HepG2 (cell line): Measurements from ENCODE around the gene MSI2. TPM values are rescaled to one million over a fixed set of nuclear protein-coding genes. Genes with fewer than 3 reads are reported as not detected.

ENCODE experiments used
- ARHGAP35 ChIP-seq: sonication (generic); formaldehyde crosslinking; IDR thresholded peaks from 2 replicates; pipeline ENCODE4 v1.9.0; 2022; ENCODE audit warnings: mild to moderate bottlenecking, inconsistent platforms, moderate library complexity, missing genetic modification reagents, borderline replicate concordance
- ASH2L ChIP-seq: fragments of 300-600, 200-600 bp; sonication (generic); IDR thresholded peaks from 2 replicates; pipeline ENCODE4 v1.7.0; 2017; ENCODE audit warnings: low read depth, mild to moderate bottlenecking, moderate library complexity, mixed read lengths, low read length; ENCODE audit not compliant: insufficient read length
- ATF4 ChIP-seq, 2 experiments: fragments of 450-650 bp in 1 of 2; sonication (generic) in 1 of 2; formaldehyde crosslinking; IDR thresholded peaks; 2 replicates each; pipeline versions ENCODE4 v1.5.0 to v1.8.0; 2020 to 2022; ENCODE audit warnings: mild to moderate bottlenecking in 1 of 2, missing genetic modification reagents in 1 of 2
- BRCA1 ChIP-seq: sonication (generic); formaldehyde crosslinking; IDR thresholded peaks from 2 replicates; pipeline ENCODE4 v1.4.0; 2020; ENCODE audit warnings: missing genetic modification reagents
- EP300 ChIP-seq, 3 experiments: sonication (generic) in 1 of 3; formaldehyde crosslinking in 1 of 3; IDR thresholded peaks; 2 replicates each; pipeline versions ENCODE4 v1.5.1 to v1.6.1; 2011 to 2020; ENCODE audit warnings: low read depth in 2 of 3, low read length in 2 of 3, borderline replicate concordance in 1 of 3, improper control_type of control experiment in 1 of 3, mild to moderate bottlenecking in 1 of 3, missing genetic modification reagents in 1 of 3, moderate library complexity in 1 of 3
- FOXA1 ChIP-seq, 2 experiments: fragments of 450-650 bp in 1 of 2; sonication (generic) in 1 of 2; formaldehyde crosslinking in 1 of 2; IDR thresholded peaks; 2 replicates each; pipeline versions ENCODE4 v1.4.0 to v1.6.1; 2016 to 2020; ENCODE audit warnings: missing genetic modification reagents in 1 of 2
- HES4 ChIP-seq: sonication (generic); formaldehyde crosslinking; IDR thresholded peaks from 2 replicates; pipeline ENCODE4 v1.9.0; 2021; ENCODE audit warnings: mild to moderate bottlenecking, missing genetic modification reagents, borderline replicate concordance
- HOMEZ ChIP-seq: IDR thresholded peaks from 2 replicates; pipeline ENCODE4 v1.6.1; 2016; ENCODE audit warnings: low read depth
- MBD4 ChIP-seq: IDR thresholded peaks from 2 replicates; pipeline ENCODE4 v1.6.1; 2012; ENCODE audit warnings: low read length, inconsistent platforms, borderline replicate concordance
- MIER2 ChIP-seq: IDR thresholded peaks from 2 replicates; pipeline ENCODE4 v1.6.1; 2016; ENCODE audit warnings: missing biosample characterization, missing genetic modification reagents
- REPIN1 ChIP-seq: sonication (generic); formaldehyde crosslinking; IDR thresholded peaks from 2 replicates; pipeline ENCODE4 v1.8.0; 2022; ENCODE audit warnings: missing genetic modification reagents, low read depth, mild to moderate bottlenecking, borderline replicate concordance
- TAF1 ChIP-seq: sonication (generic); formaldehyde crosslinking; IDR thresholded peaks from 2 replicates; pipeline ENCODE4 v1.4.0; 2020; ENCODE audit warnings: missing genetic modification reagents
- U2AF1 ChIP-seq: fragments of 200-400 bp; formaldehyde crosslinking; optimal IDR thresholded peaks from 2 replicates; pipeline ENCODE3; 2017; ENCODE audit warnings: mild to moderate bottlenecking, low read depth, low read length
- ZBTB7B ChIP-seq: sonication (generic); formaldehyde crosslinking; IDR thresholded peaks from 2 replicates; pipeline ENCODE4 v1.4.0; 2020; ENCODE audit warnings: missing genetic modification reagents
- ZNF136 ChIP-seq: sonication (generic); formaldehyde crosslinking; IDR thresholded peaks from 2 replicates; pipeline ENCODE4 v1.8.1; 2022; ENCODE audit warnings: low read depth, mild to moderate bottlenecking, moderate library complexity, missing genetic modification reagents
- ZNF678 ChIP-seq: sonication (generic); formaldehyde crosslinking; IDR thresholded peaks from 2 replicates; pipeline ENCODE4 v1.4.0; 2020; ENCODE audit warnings: mild to moderate bottlenecking, missing genetic modification reagents
- ZNF709 ChIP-seq: sonication (generic); formaldehyde crosslinking; IDR thresholded peaks from 2 replicates; pipeline ENCODE4 v1.5.0; 2020; ENCODE audit warnings: mild to moderate bottlenecking, missing genetic modification reagents
- ZNF776 ChIP-seq: sonication (generic); formaldehyde crosslinking; IDR thresholded peaks from 2 replicates; pipeline ENCODE4 v1.4.0; 2020; ENCODE audit warnings: mild to moderate bottlenecking, missing genetic modification reagents
- polyA plus RNA-seq, 8 experiments: library from polyadenylated mRNA; depleted of rRNA in 3 of 8; stranded (reverse) in 7 of 8; unstranded in 1 of 8; fragments of >200 nt; fragmentation: Illumina TruSeq in 4 of 8; extraction: Trizol in 4 of 8; gene quantifications; 2 replicates each; pipeline versions ENCODE4 v1.2.1 to v1.2.3, GENCODE V29; 2011 to 2016; ENCODE audit warnings: low read depth in 4 of 8, missing spikeins in 1 of 8, mixed read lengths in 1 of 8; ENCODE audit not compliant: insufficient read depth in 1 of 8
- total RNA-seq, 5 experiments: library from RNA; depleted of rRNA; stranded (reverse); fragments of >200 nt; fragmentation: Illumina TruSeq; extraction: Trizol; gene quantifications; 2 replicates each; pipeline ENCODE4 v1.2.3, GENCODE V29; 2016; ENCODE audit warnings: low read depth in 1 of 5
- TF ChIP-seq, protein P1 (sequence below): sonication (generic); formaldehyde crosslinking; IDR thresholded peaks from 2 replicates; pipeline ENCODE4 v1.5.1; 2020; ENCODE audit warnings: missing genetic modification reagents, mild to moderate bottlenecking, borderline replicate concordance

The MSI2 gene
- total and polyA plus RNA-seq, 2 of the 13 experiments (the other 11 are each of a cell fraction or from before 2014, with no cell fraction given): 77.5 to 78.4 TPM

GRCh38 chr17:57561072-57561861 lies 304.9 kb downstream of the MSI2 start (continued):
- peak; percentile 100 for TF ChIP-seq REPIN1
- TF ChIP-seq ASH2L: peak; percentile 99
- TF ChIP-seq EP300 (IDR thresholded peaks at IDR 0.05; ENCODE audit: low read depth in 2 of 2, low read length in 2 of 2): peak; percentile 99 to 100
- TF ChIP-seq EP300 (CRISPR knock-in tag; IDR thresholded peaks at IDR 0.05; ENCODE audit: borderline replicate concordance): peak; percentile 100
- TF ChIP-seq, protein P1, sequence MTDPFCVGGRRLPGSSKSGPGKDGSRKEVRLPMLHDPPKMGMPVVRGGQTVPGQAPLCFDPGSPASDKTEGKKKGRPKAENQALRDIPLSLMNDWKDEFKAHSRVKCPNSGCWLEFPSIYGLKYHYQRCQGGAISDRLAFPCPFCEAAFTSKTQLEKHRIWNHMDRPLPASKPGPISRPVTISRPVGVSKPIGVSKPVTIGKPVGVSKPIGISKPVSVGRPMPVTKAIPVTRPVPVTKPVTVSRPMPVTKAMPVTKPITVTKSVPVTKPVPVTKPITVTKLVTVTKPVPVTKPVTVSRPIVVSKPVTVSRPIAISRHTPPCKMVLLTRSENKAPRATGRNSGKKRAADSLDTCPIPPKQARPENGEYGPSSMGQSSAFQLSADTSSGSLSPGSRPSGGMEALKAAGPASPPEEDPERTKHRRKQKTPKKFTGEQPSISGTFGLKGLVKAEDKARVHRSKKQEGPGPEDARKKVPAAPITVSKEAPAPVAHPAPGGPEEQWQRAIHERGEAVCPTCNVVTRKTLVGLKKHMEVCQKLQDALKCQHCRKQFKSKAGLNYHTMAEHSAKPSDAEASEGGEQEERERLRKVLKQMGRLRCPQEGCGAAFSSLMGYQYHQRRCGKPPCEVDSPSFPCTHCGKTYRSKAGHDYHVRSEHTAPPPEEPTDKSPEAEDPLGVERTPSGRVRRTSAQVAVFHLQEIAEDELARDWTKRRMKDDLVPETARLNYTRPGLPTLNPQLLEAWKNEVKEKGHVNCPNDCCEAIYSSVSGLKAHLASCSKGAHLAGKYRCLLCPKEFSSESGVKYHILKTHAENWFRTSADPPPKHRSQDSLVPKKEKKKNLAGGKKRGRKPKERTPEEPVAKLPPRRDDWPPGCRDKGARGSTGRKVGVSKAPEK (CRISPR knock-in tag): peak; percentile 90; the same call in 1 of the 2 replicates
- TF ChIP-seq BRCA1 (CRISPR knock-in tag): peak; percentile 97
- peak; percentile 91 for TF ChIP-seq MIER2 (CRISPR knock-in tag)
- peak; percentile 96; the same call in 1 of the 2 replicates for TF ChIP-seq ZNF709 (CRISPR knock-in tag)
- no peak; the same call in 1 of the 2 replicates for TF ChIP-seq FOXA1 (IDR thresholded peaks at IDR 0.05)
- peak; percentile 99 for TF ChIP-seq FOXA1 (CRISPR knock-in tag; IDR thresholded peaks at IDR 0.05)
- peak; percentile 99 for TF ChIP-seq ZBTB7B (CRISPR knock-in tag)
- peak; percentile 85; the same call in 1 of the 2 replicates for TF ChIP-seq HES4 (CRISPR knock-in tag)
- TF ChIP-seq ZNF776: no peak
- peak; percentile 96 for TF ChIP-seq U2AF1
- peak; percentile 69 for TF ChIP-seq TAF1 (CRISPR knock-in tag)
- TF ChIP-seq ZNF136 (CRISPR knock-in tag): peak; percentile 98
- peak in 1 of 2 experiments; percentile 95; a peak in 2 of 4 replicates for TF ChIP-seq ATF4 (CRISPR knock-in tag; IDR thresholded peaks at IDR 0.05)
- peak; percentile 96 for TF ChIP-seq ARHGAP35 (CRISPR knock-in tag)
- peak; percentile 94; the same call in 1 of the 2 replicates for TF ChIP-seq MBD4
- peak; percentile 97 for TF ChIP-seq HOMEZ (CRISPR knock-in tag)
- peak; percentile 68; the same call in 1 of the 2 replicates for TF ChIP-seq ZNF678 (CRISPR knock-in tag)
